GM12875 (cell line): ENCODE results near the gene TBC1D20.
"Not testable (repeated sequence)": the region's sequence is repeated elsewhere in the genome, so short reads cannot be mapped to it uniquely, and the experiment has no call there.

Experiments
- H3K4me3 ChIP-seq: one replicate; pipeline ENCODE4 v1.5.1; 2011; ENCODE audit warnings: low read depth, low read length, control low read depth
- TF ChIP-seq, protein P1 (sequence below): IDR thresholded peaks from 2 replicates; pipeline ENCODE4 v1.5.1; 2011; ENCODE audit warnings: low read depth, mild to moderate bottlenecking, control low read depth, inconsistent platforms, low read length, moderate library complexity, borderline replicate concordance; ENCODE audit not compliant: insufficient read depth

Gene TBC1D20

GRCh38 chr20:396252-396618, 66.1 kb downstream of the TBC1D20 start:
- TF ChIP-seq, protein P1, sequence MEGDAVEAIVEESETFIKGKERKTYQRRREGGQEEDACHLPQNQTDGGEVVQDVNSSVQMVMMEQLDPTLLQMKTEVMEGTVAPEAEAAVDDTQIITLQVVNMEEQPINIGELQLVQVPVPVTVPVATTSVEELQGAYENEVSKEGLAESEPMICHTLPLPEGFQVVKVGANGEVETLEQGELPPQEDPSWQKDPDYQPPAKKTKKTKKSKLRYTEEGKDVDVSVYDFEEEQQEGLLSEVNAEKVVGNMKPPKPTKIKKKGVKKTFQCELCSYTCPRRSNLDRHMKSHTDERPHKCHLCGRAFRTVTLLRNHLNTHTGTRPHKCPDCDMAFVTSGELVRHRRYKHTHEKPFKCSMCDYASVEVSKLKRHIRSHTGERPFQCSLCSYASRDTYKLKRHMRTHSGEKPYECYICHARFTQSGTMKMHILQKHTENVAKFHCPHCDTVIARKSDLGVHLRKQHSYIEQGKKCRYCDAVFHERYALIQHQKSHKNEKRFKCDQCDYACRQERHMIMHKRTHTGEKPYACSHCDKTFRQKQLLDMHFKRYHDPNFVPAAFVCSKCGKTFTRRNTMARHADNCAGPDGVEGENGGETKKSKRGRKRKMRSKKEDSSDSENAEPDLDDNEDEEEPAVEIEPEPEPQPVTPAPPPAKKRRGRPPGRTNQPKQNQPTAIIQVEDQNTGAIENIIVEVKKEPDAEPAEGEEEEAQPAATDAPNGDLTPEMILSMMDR, result no peak
- H3K4me3 ChIP-seq, result no peak overlapping the region

- H3K4me3 ChIP-seq, result not testable (repeated sequence)
These were observed 69.0 kb downstream of the TBC1D20 start for GRCh38 chr20:393296-393695.

GRCh38 chr20:391041-391711, 71.2 kb downstream of the TBC1D20 start:
- no peak overlapping the region for H3K4me3 ChIP-seq
- TF ChIP-seq, protein P1, result no peak

DNA sequence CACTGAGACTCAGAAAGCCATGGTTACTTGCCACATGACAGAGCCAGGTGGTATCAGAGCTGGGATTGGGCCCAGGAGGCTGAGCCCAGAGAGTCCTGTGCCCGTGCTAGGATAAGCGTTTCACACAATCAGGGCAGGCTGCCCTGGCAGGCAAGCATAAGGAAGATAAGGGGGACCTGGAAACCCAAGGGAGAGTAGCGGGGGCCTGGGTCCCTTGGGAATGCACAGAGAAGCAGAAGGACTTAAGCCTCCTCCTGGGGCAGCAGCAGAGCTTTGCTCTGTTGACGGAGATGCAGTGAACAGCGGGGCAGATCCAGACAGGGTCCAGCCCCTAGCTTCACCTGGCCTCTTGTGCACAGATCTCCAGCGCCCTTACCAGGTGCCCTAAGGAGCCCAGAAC, 73.1 kb downstream of the TBC1D20 start:
- TF ChIP-seq, protein P1, result no peak
- H3K4me3 ChIP-seq, result no peak overlapping the region

GRCh38 chr20:388034-388994, 74.0 kb downstream of the TBC1D20 start:
- no peak overlapping the region for H3K4me3 ChIP-seq
- TF ChIP-seq, protein P1, result no peak

DNA sequence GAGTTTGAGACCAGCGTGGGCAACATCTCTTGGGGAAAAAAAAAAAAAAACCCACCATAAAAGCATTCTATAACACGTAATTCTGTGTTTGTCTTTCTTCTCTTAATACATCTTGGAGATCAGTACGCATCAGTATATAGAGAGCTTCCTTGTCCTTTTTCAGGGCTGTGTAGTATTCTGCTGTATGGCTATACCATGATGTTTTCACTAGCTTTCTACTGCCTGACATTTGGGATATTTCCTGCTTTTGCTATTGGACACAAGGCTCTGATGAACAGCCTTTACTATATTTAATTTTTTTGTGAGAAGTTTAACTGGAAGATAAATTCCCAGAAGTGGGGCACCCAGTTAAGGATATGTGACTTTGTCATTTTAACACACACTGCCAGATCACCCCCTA, 74.8 kb downstream of the TBC1D20 start:
- TF ChIP-seq, protein P1, result no peak
- no peak overlapping the region for H3K4me3 ChIP-seq

GRCh38 chr20:386634-387033, 75.7 kb downstream of the TBC1D20 start:
- not testable (repeated sequence) for H3K4me3 ChIP-seq
